CD4-positive, CD25-positive, alpha-beta regulatory T cell (primary cell): ENCODE measurements around the gene KCNN1. TPM values are rescaled to one million over a fixed set of nuclear protein-coding genes. Genes with fewer than 3 reads are reported as not detected.

Experiments
- ATAC-seq, 2 donors: fragments of 150-1000 bp; cut with Tn5 transposase; one replicate each; pipeline ENCODE4 v1.10.0; 2021; ENCODE audit warnings: low read depth in 2 of 2, moderate number of reproducible peaks in 2 of 2, moderate library complexity in 1 of 2
- DNase-seq, 3 donors: peaks; one replicate each; pipeline versions ENCODE4 v3.0.0 to v3.0.0-alpha.2; 2012 to 2022; ENCODE audit warnings: mixed read lengths in 1 of 3
- H3K27ac ChIP-seq: one replicate; pipeline ENCODE4 v1.7.0; 2013; ENCODE audit warnings: mild to moderate bottlenecking, low read length; ENCODE audit not compliant: insufficient read depth, poor library complexity, severe bottlenecking
- H3K27me3 ChIP-seq: one replicate; pipeline ENCODE4 v1.7.0; 2013; ENCODE audit warnings: low read length; ENCODE audit not compliant: control insufficient read depth, insufficient read depth
- H3K36me3 ChIP-seq: one replicate; pipeline ENCODE4 v1.7.0; 2013; ENCODE audit warnings: mild to moderate bottlenecking, low read length, moderate library complexity; ENCODE audit not compliant: control insufficient read depth, insufficient read depth
- H3K4me1 ChIP-seq: 2 replicates; pipeline ENCODE4 v1.7.0; 2013; ENCODE audit warnings: mild to moderate bottlenecking, low read length; ENCODE audit not compliant: insufficient read depth, control insufficient read depth, poor library complexity, severe bottlenecking
- H3K4me3 ChIP-seq: one replicate; pipeline ENCODE4 v1.7.0; 2013; ENCODE audit warnings: low read depth, mild to moderate bottlenecking, low read length, moderate library complexity
- H3K9me3 ChIP-seq, 2 experiments: 1 replicate in 1 of 2; 2 replicates in 1 of 2; pipeline ENCODE4 v1.7.0; 2013; ENCODE audit warnings: low read length in 2 of 2, mild to moderate bottlenecking in 1 of 2, moderate library complexity in 1 of 2; ENCODE audit not compliant: control insufficient read depth in 2 of 2
- H3K27ac Mint-ChIP-seq, 3 donors: one replicate each; pipeline ENCODE4 v1.8.0; 2020 to 2022; ENCODE audit warnings: mild to moderate bottlenecking in 3 of 3, mixed read lengths in 3 of 3, moderate library complexity in 2 of 3
- H3K27me3 Mint-ChIP-seq: one replicate; pipeline ENCODE4 v1.8.0; 2022; ENCODE audit warnings: mild to moderate bottlenecking, mixed read lengths
- H3K36me3 Mint-ChIP-seq: one replicate; pipeline ENCODE4 v1.8.0; 2020; ENCODE audit warnings: mixed read lengths
- H3K4me1 Mint-ChIP-seq, 4 donors: one replicate each; pipeline ENCODE4 v1.8.0; 2020 to 2022; ENCODE audit warnings: mixed read lengths in 4 of 4, mild to moderate bottlenecking in 1 of 4
- H3K4me3 Mint-ChIP-seq, 4 donors: one replicate each; pipeline ENCODE4 v1.8.0; 2020 to 2022; ENCODE audit warnings: mild to moderate bottlenecking in 4 of 4, mixed read lengths in 4 of 4, moderate library complexity in 3 of 4
- H3K9me3 Mint-ChIP-seq, 7 donors: one replicate each; pipeline ENCODE4 v1.8.0; 2020 to 2022; ENCODE audit warnings: mixed read lengths in 7 of 7, mild to moderate bottlenecking in 3 of 7, moderate library complexity in 2 of 7
- polyA plus RNA-seq, 4 donors: library from polyadenylated mRNA; unstranded; fragments of 300-500 nt; fragmentation: Illumina TruSeq; gene quantifications; one replicate each; pipeline ENCODE4 v1.2.3, GENCODE V29; 2021
- total RNA-seq: library from RNA; stranded (reverse); gene quantifications from one replicate; pipeline ENCODE4 v1.2.3, GENCODE V29; 2022

KCNN1 gene
- total and polyA plus RNA-seq, 5 donors from 2014 or later, result not detected

- no peaks in the 10 kb centered on the region for H3K36me3 Mint-ChIP-seq
- DNase-seq, result no peak
- H3K4me3 ChIP-seq, result no peak overlapping the region
- H3K27ac Mint-ChIP-seq, result no peak overlapping the region
- H3K4me1 ChIP-seq, result peaks cover 43% of the 10 kb centered on the region
- H3K36me3 ChIP-seq, result no peaks in the 10 kb centered on the region
- H3K9me3 Mint-ChIP-seq, result peaks cover 0 to 4% (median 0%) of the 10 kb centered on the region in 7 donors
- no peak overlapping the region for H3K4me3 Mint-ChIP-seq
- H3K27ac ChIP-seq, result no peak overlapping the region
- peaks cover 65% of the 10 kb centered on the region for H3K27me3 Mint-ChIP-seq
- peaks cover 17% of the 10 kb centered on the region for H3K27me3 ChIP-seq
- no peaks in the 10 kb centered on the region for H3K9me3 ChIP-seq
- H3K4me1 Mint-ChIP-seq, result peaks cover 0 to 44% (median 13%) of the 10 kb centered on the region in 4 donors
- no peak for ATAC-seq
Observed at GRCh38 chr19:17953869-17954268, 13.0 kb upstream of the KCNN1 start.

- H3K9me3 ChIP-seq, result no peaks in the 10 kb centered on the region
- Mint-ChIP-seq H3K4me3 (no peak overlapping the region), H3K4me1 (peaks cover 0 to 39% (median 10%) of the 10 kb centered on the region in 4 donors), H3K27me3 (peaks cover 60% of the 10 kb centered on the region), H3K27ac (no peak overlapping the region), H3K9me3 (peaks cover 0 to 3% (median 0%) of the 10 kb centered on the region in 7 donors), H3K36me3 (no peaks in the 10 kb centered on the region)
- no peak for ATAC-seq
- H3K4me1 ChIP-seq, result peaks cover 38% of the 10 kb centered on the region
- no peaks in the 10 kb centered on the region for H3K36me3 ChIP-seq
- DNase-seq, result no peak
- H3K27me3 ChIP-seq, result peaks cover 14% of the 10 kb centered on the region
- H3K4me3 ChIP-seq, result no peak overlapping the region
- no peak overlapping the region for H3K27ac ChIP-seq
Observed at GRCh38 chr19:17954401-17954800, 12.5 kb upstream of the KCNN1 start.

GRCh38 chr19:17957149-17957849 is 9.6 kb upstream of the KCNN1 start:
- no peaks in the 10 kb centered on the region for H3K9me3 Mint-ChIP-seq
- Histone ChIP-seq H3K27me3 (peaks cover 8% of the 10 kb centered on the region), H3K4me3 (no peak overlapping the region), H3K36me3 (no peaks in the 10 kb centered on the region), H3K4me1 (peaks cover 9% of the 10 kb centered on the region), H3K9me3 (no peaks in the 10 kb centered on the region), H3K27ac (no peak overlapping the region)
- DNase-seq, result no peak
- H3K27ac Mint-ChIP-seq, result no peak overlapping the region
- no peak overlapping the region for H3K4me3 Mint-ChIP-seq
- H3K36me3 Mint-ChIP-seq, result no peaks in the 10 kb centered on the region
- ATAC-seq, result no peak
- H3K27me3 Mint-ChIP-seq, result peaks cover 49% of the 10 kb centered on the region
- H3K4me1 Mint-ChIP-seq, result peaks cover 0 to 15% (median 0%) of the 10 kb centered on the region in 4 donors

- no peak overlapping the region for H3K4me3 Mint-ChIP-seq
- H3K27ac Mint-ChIP-seq, result peak overlapping the region in 1 of 3 donors; percentile 40
- peaks cover 3% of the 10 kb centered on the region for H3K4me1 ChIP-seq
Observed at GRCh38 chr19:17957885-17958284, 9.0 kb upstream of the KCNN1 start.

DNA sequence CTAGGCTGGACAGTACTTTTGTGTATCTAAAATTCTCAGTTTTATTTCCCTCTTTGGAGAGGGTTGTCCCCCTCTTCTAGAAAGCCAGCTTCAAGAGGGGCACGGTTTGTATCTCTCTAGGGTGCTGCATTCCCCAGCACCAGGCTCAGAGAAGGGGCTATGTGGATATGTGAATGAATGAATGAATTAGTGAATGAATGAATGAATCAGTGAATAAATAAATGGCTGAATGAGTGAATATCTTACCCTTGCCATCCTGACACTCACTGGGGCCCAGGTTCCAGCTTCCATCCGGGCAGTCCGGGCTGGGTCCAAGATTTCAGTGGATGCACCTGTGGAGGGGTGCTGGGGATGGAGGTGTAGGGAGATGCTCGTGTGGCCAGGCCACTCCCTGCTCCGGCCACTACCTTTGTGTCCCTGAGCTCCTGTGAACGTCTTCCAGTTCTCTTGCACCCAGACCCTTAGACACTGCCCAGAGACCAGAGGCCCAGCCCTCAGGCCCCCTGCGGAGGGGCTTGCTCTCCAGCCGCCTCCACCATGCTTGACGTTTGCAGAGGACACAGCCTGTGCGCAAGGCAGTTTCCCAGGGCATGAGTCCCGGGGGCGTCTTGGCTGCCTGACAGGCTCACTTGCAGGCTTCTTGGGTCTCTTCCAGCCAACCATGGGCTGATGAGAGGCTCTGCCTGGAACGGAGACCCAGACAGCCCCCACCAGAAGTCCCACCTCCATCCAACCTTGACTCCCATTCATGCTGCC is 2.8 kb upstream of the KCNN1 start:
- H3K36me3 ChIP-seq, result no peaks in the 10 kb centered on the region
- H3K4me3 Mint-ChIP-seq, result no peak overlapping the region
- no peak overlapping the region for H3K27ac ChIP-seq
- peaks cover 57% of the 10 kb centered on the region for H3K27me3 Mint-ChIP-seq
- peaks cover 6% of the 10 kb centered on the region for H3K27me3 ChIP-seq
- no peak for ATAC-seq
- H3K27ac Mint-ChIP-seq, result no peak overlapping the region
- no peak overlapping the region for H3K4me3 ChIP-seq
- peaks cover 0 to 12% (median 3%) of the 10 kb centered on the region in 4 donors for H3K4me1 Mint-ChIP-seq
- no peaks in the 10 kb centered on the region for H3K4me1 ChIP-seq
- no peak for DNase-seq
- no peaks in the 10 kb centered on the region for H3K36me3 Mint-ChIP-seq
- no peaks in the 10 kb centered on the region for H3K9me3 ChIP-seq
- H3K9me3 Mint-ChIP-seq, result peaks cover 0 to 2% (median 0%) of the 10 kb centered on the region in 7 donors

More at GRCh38 chr19:17957885-17958284, 9.0 kb upstream of the KCNN1 start:
- Mint-ChIP-seq H3K9me3 (no peaks in the 10 kb centered on the region), H3K4me1 (peaks cover 0 to 10% (median 0%) of the 10 kb centered on the region in 4 donors), H3K27me3 (peaks cover 44% of the 10 kb centered on the region), H3K36me3 (no peaks in the 10 kb centered on the region)
- H3K27me3 ChIP-seq, result peaks cover 8% of the 10 kb centered on the region
- DNase-seq (no peak), ATAC-seq (no peak)
- no peaks in the 10 kb centered on the region for H3K36me3 ChIP-seq
- H3K9me3 ChIP-seq, result no peaks in the 10 kb centered on the region
- no peak overlapping the region for H3K27ac ChIP-seq
- H3K4me3 ChIP-seq, result no peak overlapping the region

- H3K4me3 ChIP-seq, result no peak overlapping the region
- peaks cover 6% of the 10 kb centered on the region for H3K27me3 ChIP-seq
- peaks cover 0 to 12% (median 3%) of the 10 kb centered on the region in 4 donors for H3K4me1 Mint-ChIP-seq
- H3K4me3 Mint-ChIP-seq, result no peak overlapping the region
- no peak overlapping the region for H3K27ac ChIP-seq
- ATAC-seq (no peak), DNase-seq (no peak)
- peaks cover 0 to 2% (median 0%) of the 10 kb centered on the region in 7 donors for H3K9me3 Mint-ChIP-seq
- no peaks in the 10 kb centered on the region for H3K4me1 ChIP-seq
- H3K36me3 ChIP-seq, result no peaks in the 10 kb centered on the region
- H3K27me3 Mint-ChIP-seq, result peaks cover 64% of the 10 kb centered on the region
- no peak overlapping the region for H3K27ac Mint-ChIP-seq
- no peaks in the 10 kb centered on the region for H3K36me3 Mint-ChIP-seq
- H3K9me3 ChIP-seq, result no peaks in the 10 kb centered on the region
Observed at GRCh38 chr19:17965370-17966128, 1.4 kb upstream of the KCNN1 start.

DNA sequence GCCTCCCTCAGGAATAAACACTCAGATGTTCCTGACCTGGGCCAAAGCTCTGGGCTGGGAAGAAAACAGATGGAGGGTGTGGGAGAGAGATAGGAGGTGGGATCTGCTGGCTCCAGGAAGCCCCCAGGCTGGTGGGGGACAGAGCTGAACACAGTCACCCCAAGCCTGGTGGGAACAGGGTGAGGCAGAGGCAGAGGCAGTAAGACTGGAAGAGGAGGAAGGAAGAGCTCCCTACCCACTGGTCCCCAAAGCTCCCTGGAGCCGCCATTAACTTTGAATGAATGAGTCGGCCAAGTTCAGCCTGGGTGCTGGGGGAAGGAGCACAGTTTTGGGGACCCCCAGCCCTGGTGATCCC is 801 bp upstream of the KCNN1 start:
- ATAC-seq, result no peak
- no peak overlapping the region for H3K4me3 ChIP-seq
- H3K27ac Mint-ChIP-seq, result no peak overlapping the region
- no peak overlapping the region for H3K4me3 Mint-ChIP-seq
- no peaks in the 10 kb centered on the region for H3K9me3 ChIP-seq
- peaks cover 6% of the 10 kb centered on the region for H3K27me3 ChIP-seq
- H3K36me3 ChIP-seq, result no peaks in the 10 kb centered on the region
- peaks cover 0 to 12% (median 3%) of the 10 kb centered on the region in 4 donors for H3K4me1 Mint-ChIP-seq
- peaks cover 0 to 2% (median 0%) of the 10 kb centered on the region in 7 donors for H3K9me3 Mint-ChIP-seq
- no peak for DNase-seq
- H3K27ac ChIP-seq, result no peak overlapping the region
- no peaks in the 10 kb centered on the region for H3K4me1 ChIP-seq
- peaks cover 60% of the 10 kb centered on the region for H3K27me3 Mint-ChIP-seq
- no peaks in the 10 kb centered on the region for H3K36me3 Mint-ChIP-seq
